HFF-Myc (cell line): ENCODE results near the gene UCP3.

Experiments
- DNase-seq: peaks from one replicate; pipeline ENCODE4 v3.0.0-alpha.2; 2011; ENCODE audit warnings: low read depth; ENCODE audit errors: extremely low read depth
- H3K4me3 ChIP-seq: replicated peaks from 2 replicates; pipeline ENCODE4 v1.5.1; 2011; ENCODE audit warnings: low read depth, mild to moderate bottlenecking, control low read depth, low read length
- CTCF ChIP-seq: IDR thresholded peaks from 2 replicates; pipeline ENCODE4 v1.5.1; 2012; ENCODE audit warnings: mild to moderate bottlenecking, low read depth, low read length, control low read depth; ENCODE audit errors: missing control alignments

Gene UCP3

GRCh38 chr11:74024261-74025029, 15.6 kb upstream of the UCP3 start:
- no peak overlapping the region for H3K4me3 ChIP-seq
- no peak for TF ChIP-seq CTCF
- DNase-seq, result no peak

- no peak overlapping the region for H3K4me3 ChIP-seq
- no peak for TF ChIP-seq CTCF
- no peak for DNase-seq
These were observed 14.4 kb upstream of the UCP3 start for GRCh38 chr11:74023276-74023675.

- H3K4me3 ChIP-seq, result no peak overlapping the region
- no peak for TF ChIP-seq CTCF
- DNase-seq, result no peak
These were observed 13.7 kb upstream of the UCP3 start for GRCh38 chr11:74022546-74022945.

- no peak for TF ChIP-seq CTCF
- no peak for DNase-seq
- no peak overlapping the region for H3K4me3 ChIP-seq
These were observed 13.1 kb upstream of the UCP3 start for GRCh38 chr11:74021998-74022397.

- DNase-seq, result no peak
- no peak overlapping the region for H3K4me3 ChIP-seq
- no peak for TF ChIP-seq CTCF
These were observed 11.7 kb upstream of the UCP3 start for GRCh38 chr11:74020539-74020938.

- TF ChIP-seq CTCF, result no peak
- no peak for DNase-seq
- H3K4me3 ChIP-seq, result no peak overlapping the region
These were observed 11.0 kb upstream of the UCP3 start for GRCh38 chr11:74019860-74020259.
